HepG2 (cell line): ENCODE results near the gene CNTN4. TPM values are rescaled to one million over a fixed set of nuclear protein-coding genes. Genes with fewer than 3 reads are reported as not detected.

Experiments used
- ATAC-seq: fragments of 200-7000 bp; cut with Tn5 transposase; 3 replicates; pipeline ENCODE4 v1.9.1; 2020; ENCODE audit warnings: mild to moderate bottlenecking, moderate library complexity
- BruUV-seq: library from RNA; stranded (reverse); fragments of 400-500 nt; replicated peaks from 2 replicates; lab custom pipeline; 2021; lab: Mats Ljungman, UMichigan
- CTCF ChIA-PET: fragments of 300-600 bp; formaldehyde crosslinking; extraction: SDS; loops from one replicate; lab custom pipeline; 2021; ENCODE audit warnings: low total read pairs, inconsistent platforms, low intra/inter-chr PET ratio; lab: Yijun Ruan, JAX
- POLR2A ChIA-PET: fragments of 350-600 bp; sonication (Branson Sonifier 250); formaldehyde crosslinking; loops from one replicate; lab custom pipeline; 2020; ENCODE audit warnings: antibody characterized with exemption, inconsistent platforms; lab: Yijun Ruan, JAX
- DNase-seq: peaks from one replicate; pipeline ENCODE4 v3.0.0-alpha.2; 2015; ENCODE audit warnings: low spot score
- FAIRE-seq: peaks from 3 replicates; lab custom pipeline; 2011; peaks lifted over from hg19 to GRCh38; lab: Jason Lieb, UNC
- H2AFZ ChIP-seq: one replicate; pipeline ENCODE4 v1.6.1; 2011; ENCODE audit warnings: low read length, inconsistent platforms
- H3K27ac ChIP-seq: fragments of 300-600 bp; 3 replicates; pipeline ENCODE4 v1.8.0; 2011; ENCODE audit warnings: mixed run types, mild to moderate bottlenecking, mixed read lengths, low read length, inconsistent platforms; ENCODE audit not compliant: insufficient read depth; ENCODE audit errors: extremely low read length
- H3K27me3 ChIP-seq, 2 experiments: fragments of 200-600 bp in 1 of 2; 2 replicates in 1 of 2; 3 replicates in 1 of 2; pipeline versions ENCODE4 v1.6.0 to v1.8.0; 2011; ENCODE audit warnings: low read length in 2 of 2, mild to moderate bottlenecking in 2 of 2, moderate library complexity in 2 of 2, inconsistent platforms in 1 of 2; ENCODE audit not compliant: insufficient read depth in 2 of 2, control insufficient read depth in 1 of 2
- H3K36me3 ChIP-seq, 2 experiments: fragments of 200-600 bp in 1 of 2; replicated peaks in 1 of 2; 2 replicates in 1 of 2; 3 replicates in 1 of 2; pipeline versions ENCODE4 v1.5.1 to v1.8.0; 2011; ENCODE audit warnings: low read length in 2 of 2, inconsistent platforms in 1 of 2; ENCODE audit not compliant: insufficient read depth in 2 of 2, control insufficient read depth in 1 of 2
- H3K4me1 ChIP-seq: 2 replicates; pipeline ENCODE4 v1.5.1; 2012; ENCODE audit warnings: low read length, inconsistent platforms; ENCODE audit not compliant: insufficient read depth
- H3K4me2 ChIP-seq: 2 replicates; pipeline ENCODE4 v1.6.0; 2011; ENCODE audit warnings: low read depth, low read length, inconsistent platforms
- H3K4me3 ChIP-seq, 3 experiments: fragments of 200-600 bp in 1 of 3; sonication (generic), shearing (Covaris generic) in 1 of 3; replicated peaks in 1 of 3; 2 replicates each; pipeline ENCODE4 v1.5.1; 2011 to 2016; ENCODE audit warnings: low read length in 3 of 3, inconsistent platforms in 2 of 3, low read depth in 2 of 3, mild to moderate bottlenecking in 2 of 3, control low read depth in 1 of 3, mixed read lengths in 1 of 3; ENCODE audit not compliant: insufficient read depth in 1 of 3
- H3K79me2 ChIP-seq: one replicate; pipeline ENCODE4 v1.6.1; 2011; ENCODE audit warnings: low read length, inconsistent platforms; ENCODE audit not compliant: insufficient read depth
- H3K9ac ChIP-seq: 2 replicates; pipeline ENCODE4 v1.6.0; 2011; ENCODE audit warnings: mild to moderate bottlenecking, low read depth, low read length, inconsistent platforms; ENCODE audit not compliant: insufficient read depth
- H3K9me3 ChIP-seq: 2 replicates; pipeline ENCODE4 v1.5.1; 2012; ENCODE audit warnings: mild to moderate bottlenecking, low read length
- H4K20me1 ChIP-seq: 2 replicates; pipeline ENCODE4 v1.6.0; 2011; ENCODE audit warnings: inconsistent platforms, mild to moderate bottlenecking, low read length, moderate library complexity; ENCODE audit not compliant: insufficient read depth
- FOXJ3 ChIP-seq: sonication (generic); formaldehyde crosslinking; IDR thresholded peaks from 2 replicates; pipeline ENCODE4 v1.4.0; 2020; ENCODE audit warnings: missing genetic modification reagents, mild to moderate bottlenecking, borderline replicate concordance
- GATA4 ChIP-seq: sonication (generic); IDR thresholded peaks from 2 replicates; pipeline ENCODE4 v1.6.1; 2016; ENCODE audit warnings: antibody characterized with exemption, low read depth, borderline replicate concordance
- GPN1 ChIP-seq: sonication (generic); formaldehyde crosslinking; IDR thresholded peaks from 2 replicates; pipeline ENCODE4 v1.5.1; 2020; ENCODE audit warnings: missing genetic modification reagents, borderline replicate concordance
- NR2C2 ChIP-seq: sonication (generic); formaldehyde crosslinking; IDR thresholded peaks from 2 replicates; pipeline ENCODE4 v1.4.0; 2020; ENCODE audit warnings: missing genetic modification reagents, mild to moderate bottlenecking, moderate library complexity, borderline replicate concordance
- PHF5A ChIP-seq: IDR thresholded peaks from one replicate; pipeline ENCODE4 v1.6.1; 2018; ENCODE audit warnings: low read depth, missing genetic modification reagents; ENCODE audit not compliant: unreplicated experiment
- RBM22 ChIP-seq: fragments of 200-400 bp; formaldehyde crosslinking; optimal IDR thresholded peaks from 2 replicates; pipeline ENCODE3; 2017; ENCODE audit warnings: mild to moderate bottlenecking, low read length, moderate library complexity
- RFXANK ChIP-seq: IDR thresholded peaks from 2 replicates; pipeline ENCODE4 v1.6.1; 2016
- SNAI1 ChIP-seq: sonication (generic); formaldehyde crosslinking; IDR thresholded peaks from 2 replicates; pipeline ENCODE4 v1.5.0; 2020; ENCODE audit warnings: mild to moderate bottlenecking, missing genetic modification reagents, borderline replicate concordance
- ZBTB44 ChIP-seq: sonication (generic); formaldehyde crosslinking; IDR thresholded peaks from 2 replicates; pipeline ENCODE4 v1.4.0; 2020; ENCODE audit warnings: missing genetic modification reagents
- ZNF83 ChIP-seq: sonication (generic); formaldehyde crosslinking; IDR thresholded peaks from 2 replicates; pipeline ENCODE4 v1.4.0; 2020; ENCODE audit warnings: missing genetic modification reagents, mild to moderate bottlenecking, borderline replicate concordance
- WGBS: methylation state at CpG from one replicate; pipeline ENCODE4 v1.1.6; 2017; ENCODE audit warnings: low lambda C conversion rate; 5-methylcytosine and 5-hydroxymethylcytosine counted together
- in situ Hi-C: cut with HindIII; loops from 2 replicates; pipeline ENCODE4 v1.10.0; 2017; ENCODE audit warnings: low pct_unique_long_range_greater_than_20kb; ENCODE audit not compliant: extremely low pct_ligation_motif_present
- intact Hi-C: fragments of 100-400 bp; cut with micrococcal nuclease; formaldehyde crosslinking; loops from one replicate; pipeline ENCODE4 v1.10.0; 2022; ENCODE audit not compliant: unreplicated experiment
- polyA plus RNA-seq, 8 experiments: library from polyadenylated mRNA; depleted of rRNA in 3 of 8; stranded (reverse) in 7 of 8; unstranded in 1 of 8; fragments of >200 nt; fragmentation: Illumina TruSeq in 4 of 8; extraction: Trizol in 4 of 8; gene quantifications; 2 replicates each; pipeline versions ENCODE4 v1.2.1 to v1.2.3, GENCODE V29; 2011 to 2016; ENCODE audit warnings: low read depth in 4 of 8, missing spikeins in 1 of 8, mixed read lengths in 1 of 8; ENCODE audit not compliant: insufficient read depth in 1 of 8
- total RNA-seq, 5 experiments: library from RNA; depleted of rRNA; stranded (reverse); fragments of >200 nt; fragmentation: Illumina TruSeq; extraction: Trizol; gene quantifications; 2 replicates each; pipeline ENCODE4 v1.2.3, GENCODE V29; 2016; ENCODE audit warnings: low read depth in 1 of 5
- TF ChIP-seq, protein P1 (sequence below): sonication (generic); formaldehyde crosslinking; IDR thresholded peaks from 2 replicates; pipeline ENCODE4 v1.5.1; 2020; ENCODE audit warnings: mild to moderate bottlenecking, missing genetic modification reagents, moderate library complexity
- TF ChIP-seq, protein P2 (sequence below): sonication (generic); formaldehyde crosslinking; conservative IDR thresholded peaks from 2 replicates; pipeline ENCODE4 v1.4.0; 2020; ENCODE audit warnings: missing genetic modification reagents
- TF ChIP-seq, protein P3 (sequence below): sonication (generic); formaldehyde crosslinking; IDR thresholded peaks from 2 replicates; pipeline ENCODE4 v1.4.0; 2020; ENCODE audit warnings: missing genetic modification reagents

The CNTN4 gene
- total and polyA plus RNA-seq, 2 of the 13 experiments (the other 11 are each of a cell fraction or from before 2014, with no cell fraction given), result 0.01 to 0.13 TPM

DNA sequence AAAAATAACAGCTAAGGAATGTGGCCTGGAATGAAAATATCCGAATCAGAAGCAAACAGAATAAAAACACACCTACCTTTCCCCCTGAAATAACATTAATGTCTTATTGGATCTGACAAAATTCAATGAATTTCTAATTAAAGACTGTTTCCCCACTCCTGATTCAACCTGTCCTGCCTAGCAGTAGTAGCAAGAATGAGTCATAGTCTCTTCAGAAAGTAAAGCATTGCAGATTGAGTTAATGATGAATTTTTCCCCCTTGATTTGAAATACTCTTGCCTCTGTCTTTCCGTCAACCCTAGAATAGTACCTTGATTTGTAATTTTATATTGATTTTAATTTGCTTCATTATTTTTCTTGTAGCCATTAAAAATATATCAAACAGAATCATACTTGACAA, 212.4 kb downstream of the CNTN4 start:
- Histone ChIP-seq H3K9me3 (peaks cover 11% of the 10 kb centered on the region; the same call in 1 of the 2 replicates), H4K20me1 (no peaks in the 10 kb centered on the region), H3K27me3 (no peaks in the 10 kb centered on the region), H3K36me3 (no peaks in the 10 kb centered on the region), H3K4me1 (no peaks in the 10 kb centered on the region), H3K9ac (no peak overlapping the region), H3K79me2 (no peaks in the 10 kb centered on the region), H3K27ac (no peak overlapping the region), H3K4me2 (no peak overlapping the region), H3K4me3 (no peak overlapping the region), H2AFZ (no peak overlapping the region)
- ChIA-PET CTCF (no interaction called here), POLR2A (no interaction called here)
- WGBS, result 31% methylated on average over 2 of the region's 2 CpGs
- no TSS peak for BruUV-seq
- DNase-seq, result no peak
- FAIRE-seq, result no peak
- in situ Hi-C loops, result no loop called here
- intact Hi-C loops, result no loop called here
- ATAC-seq, result no peak
- TF ChIP-seq RBM22 (no peak), GPN1 (no peak), ZBTB44 (no peak), NR2C2 (CRISPR knock-in tag) (no peak), RFXANK (CRISPR knock-in tag) (no peak), ZNF83 (CRISPR knock-in tag) (no peak), PHF5A (no peak), SNAI1 (CRISPR knock-in tag) (no peak), FOXJ3 (CRISPR knock-in tag) (no peak), GATA4 (no peak)
- TF ChIP-seq, protein P1, sequence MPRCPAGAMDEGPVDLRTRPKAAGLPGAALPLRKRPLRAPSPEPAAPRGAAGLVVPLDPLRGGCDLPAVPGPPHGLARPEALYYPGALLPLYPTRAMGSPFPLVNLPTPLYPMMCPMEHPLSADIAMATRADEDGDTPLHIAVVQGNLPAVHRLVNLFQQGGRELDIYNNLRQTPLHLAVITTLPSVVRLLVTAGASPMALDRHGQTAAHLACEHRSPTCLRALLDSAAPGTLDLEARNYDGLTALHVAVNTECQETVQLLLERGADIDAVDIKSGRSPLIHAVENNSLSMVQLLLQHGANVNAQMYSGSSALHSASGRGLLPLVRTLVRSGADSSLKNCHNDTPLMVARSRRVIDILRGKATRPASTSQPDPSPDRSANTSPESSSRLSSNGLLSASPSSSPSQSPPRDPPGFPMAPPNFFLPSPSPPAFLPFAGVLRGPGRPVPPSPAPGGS, result no peak
- TF ChIP-seq, protein P2, sequence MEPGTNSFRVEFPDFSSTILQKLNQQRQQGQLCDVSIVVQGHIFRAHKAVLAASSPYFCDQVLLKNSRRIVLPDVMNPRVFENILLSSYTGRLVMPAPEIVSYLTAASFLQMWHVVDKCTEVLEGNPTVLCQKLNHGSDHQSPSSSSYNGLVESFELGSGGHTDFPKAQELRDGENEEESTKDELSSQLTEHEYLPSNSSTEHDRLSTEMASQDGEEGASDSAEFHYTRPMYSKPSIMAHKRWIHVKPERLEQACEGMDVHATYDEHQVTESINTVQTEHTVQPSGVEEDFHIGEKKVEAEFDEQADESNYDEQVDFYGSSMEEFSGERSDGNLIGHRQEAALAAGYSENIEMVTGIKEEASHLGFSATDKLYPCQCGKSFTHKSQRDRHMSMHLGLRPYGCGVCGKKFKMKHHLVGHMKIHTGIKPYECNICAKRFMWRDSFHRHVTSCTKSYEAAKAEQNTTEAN (CRISPR knock-in tag), result no peak
- TF ChIP-seq, protein P3, sequence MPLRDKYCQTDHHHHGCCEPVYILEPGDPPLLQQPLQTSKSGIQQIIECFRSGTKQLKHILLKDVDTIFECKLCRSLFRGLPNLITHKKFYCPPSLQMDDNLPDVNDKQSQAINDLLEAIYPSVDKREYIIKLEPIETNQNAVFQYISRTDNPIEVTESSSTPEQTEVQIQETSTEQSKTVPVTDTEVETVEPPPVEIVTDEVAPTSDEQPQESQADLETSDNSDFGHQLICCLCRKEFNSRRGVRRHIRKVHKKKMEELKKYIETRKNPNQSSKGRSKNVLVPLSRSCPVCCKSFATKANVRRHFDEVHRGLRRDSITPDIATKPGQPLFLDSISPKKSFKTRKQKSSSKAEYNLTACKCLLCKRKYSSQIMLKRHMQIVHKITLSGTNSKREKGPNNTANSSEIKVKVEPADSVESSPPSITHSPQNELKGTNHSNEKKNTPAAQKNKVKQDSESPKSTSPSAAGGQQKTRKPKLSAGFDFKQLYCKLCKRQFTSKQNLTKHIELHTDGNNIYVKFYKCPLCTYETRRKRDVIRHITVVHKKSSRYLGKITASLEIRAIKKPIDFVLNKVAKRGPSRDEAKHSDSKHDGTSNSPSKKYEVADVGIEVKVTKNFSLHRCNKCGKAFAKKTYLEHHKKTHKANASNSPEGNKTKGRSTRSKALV (CRISPR knock-in tag), result no peak
